MM.1S (cell line): Measurements from ENCODE around the gene TUBB2B.

Experiments
- EZH2 ChIP-seq: fragments of 300-600 bp; sonication (generic); optimal IDR thresholded peaks from 2 replicates; pipeline ENCODE3; 2017; ENCODE audit warnings: low read depth, mild to moderate bottlenecking, antibody characterized with exemption, low read length, mixed read lengths
- EZH2phosphoT487 ChIP-seq: fragments of 300-600 bp; sonication (generic); IDR thresholded peaks from 2 replicates; pipeline ENCODE4 v1.6.1; 2018; ENCODE audit warnings: antibody characterized with exemption, low read length
- TF ChIP-seq, protein P1 (sequence below): fragments of 300-600 bp; sonication (generic); IDR thresholded peaks from 2 replicates; pipeline ENCODE4 v1.5.1; 2016; ENCODE audit warnings: antibody characterized with exemption, low read length, mixed read lengths

GRCh38 chr6:3204921-3205320 is 22.5 kb downstream of the TUBB2B start:
- TF ChIP-seq, protein P1, sequence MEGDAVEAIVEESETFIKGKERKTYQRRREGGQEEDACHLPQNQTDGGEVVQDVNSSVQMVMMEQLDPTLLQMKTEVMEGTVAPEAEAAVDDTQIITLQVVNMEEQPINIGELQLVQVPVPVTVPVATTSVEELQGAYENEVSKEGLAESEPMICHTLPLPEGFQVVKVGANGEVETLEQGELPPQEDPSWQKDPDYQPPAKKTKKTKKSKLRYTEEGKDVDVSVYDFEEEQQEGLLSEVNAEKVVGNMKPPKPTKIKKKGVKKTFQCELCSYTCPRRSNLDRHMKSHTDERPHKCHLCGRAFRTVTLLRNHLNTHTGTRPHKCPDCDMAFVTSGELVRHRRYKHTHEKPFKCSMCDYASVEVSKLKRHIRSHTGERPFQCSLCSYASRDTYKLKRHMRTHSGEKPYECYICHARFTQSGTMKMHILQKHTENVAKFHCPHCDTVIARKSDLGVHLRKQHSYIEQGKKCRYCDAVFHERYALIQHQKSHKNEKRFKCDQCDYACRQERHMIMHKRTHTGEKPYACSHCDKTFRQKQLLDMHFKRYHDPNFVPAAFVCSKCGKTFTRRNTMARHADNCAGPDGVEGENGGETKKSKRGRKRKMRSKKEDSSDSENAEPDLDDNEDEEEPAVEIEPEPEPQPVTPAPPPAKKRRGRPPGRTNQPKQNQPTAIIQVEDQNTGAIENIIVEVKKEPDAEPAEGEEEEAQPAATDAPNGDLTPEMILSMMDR: no peak
- TF ChIP-seq EZH2phosphoT487: no peak
- no peak for TF ChIP-seq EZH2
